ENCODE data around the gene CAMTA1.

The CAMTA1 gene

DNA sequence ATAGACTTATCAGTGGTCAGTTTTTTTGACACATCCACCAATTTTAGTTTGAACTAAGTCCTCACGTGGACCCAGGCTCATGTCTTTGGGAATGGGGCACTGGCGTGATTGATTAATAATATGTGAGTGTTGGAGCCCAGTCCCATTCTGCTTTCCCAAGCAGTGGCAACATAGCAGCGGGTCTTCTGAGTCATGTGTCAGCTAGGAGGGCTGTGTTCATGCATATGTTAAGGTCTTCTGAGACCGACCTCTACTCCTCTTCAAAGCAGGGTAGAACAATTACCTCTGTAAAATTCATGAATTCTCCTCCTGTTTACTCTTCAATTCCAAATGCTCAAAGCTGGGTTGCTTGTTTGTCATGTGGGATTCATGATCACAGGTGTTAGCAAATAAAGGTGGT, 291.3 kb downstream of the CAMTA1 start:
- DNase-seq (ENCODE audit: low read depth, low spot score): no peak

GRCh38 chr1:7077136-7077535, 291.9 kb downstream of the CAMTA1 start:
- DNase-seq (ENCODE audit: low read depth, low spot score): no peak

GRCh38 chr1:7077970-7078369, 292.7 kb downstream of the CAMTA1 start:
- DNase-seq (ENCODE audit: low read depth, low spot score): no peak

- no peak for DNase-seq (ENCODE audit: low read depth, low spot score)
These were observed 294.4 kb downstream of the CAMTA1 start for GRCh38 chr1:7079637-7080036.

DNA sequence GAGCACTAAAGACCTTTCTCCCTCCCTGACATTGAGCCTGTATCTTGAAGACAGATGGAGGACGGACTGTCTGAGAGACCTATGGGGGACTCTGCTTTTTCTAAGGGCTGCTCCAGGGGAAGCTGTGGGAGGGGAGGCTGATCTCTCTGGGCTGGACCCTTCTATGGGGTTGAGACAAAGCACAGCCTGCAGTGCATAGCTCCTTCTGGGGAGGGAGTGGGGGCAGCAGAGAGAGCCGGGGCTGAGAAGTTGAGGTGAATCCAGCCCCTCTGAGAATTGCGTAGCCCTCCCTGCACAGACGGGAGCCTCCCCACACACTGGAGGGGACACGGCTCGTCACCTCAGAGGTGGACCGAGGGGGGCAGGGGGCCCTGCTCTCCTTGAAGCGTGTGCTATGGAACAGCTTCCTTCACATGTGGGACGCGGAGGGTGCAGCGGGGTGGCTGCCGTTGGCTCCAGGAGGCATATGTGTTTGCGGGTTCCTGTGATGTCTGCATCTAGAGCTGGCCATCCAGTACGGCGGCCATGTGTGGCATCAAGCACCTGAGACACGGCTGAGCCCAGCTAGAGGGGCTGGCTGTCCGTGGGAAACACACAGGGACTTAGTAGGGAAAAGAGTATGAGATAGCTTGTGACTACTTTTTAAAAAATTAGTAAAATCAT, 299.1 kb downstream of the CAMTA1 start:
- no peak for DNase-seq (ENCODE audit: low read depth, low spot score)

- DNase-seq (ENCODE audit: low read depth, low spot score): no peak
These were observed 300.3 kb downstream of the CAMTA1 start for GRCh38 chr1:7085521-7085920.

- DNase-seq (ENCODE audit: low read depth, low spot score): no peak
These were observed 300.9 kb downstream of the CAMTA1 start for GRCh38 chr1:7086106-7086505.

- no peak for DNase-seq (ENCODE audit: low read depth, low spot score)
These were observed 302.6 kb downstream of the CAMTA1 start for GRCh38 chr1:7087888-7088287.

GRCh38 chr1:7089497-7089896, 304.2 kb downstream of the CAMTA1 start:
- DNase-seq (ENCODE audit: low read depth, low spot score): no peak

- no peak for DNase-seq (ENCODE audit: low read depth, low spot score)
These were observed 308.0 kb downstream of the CAMTA1 start for GRCh38 chr1:7093297-7093696.

DNA sequence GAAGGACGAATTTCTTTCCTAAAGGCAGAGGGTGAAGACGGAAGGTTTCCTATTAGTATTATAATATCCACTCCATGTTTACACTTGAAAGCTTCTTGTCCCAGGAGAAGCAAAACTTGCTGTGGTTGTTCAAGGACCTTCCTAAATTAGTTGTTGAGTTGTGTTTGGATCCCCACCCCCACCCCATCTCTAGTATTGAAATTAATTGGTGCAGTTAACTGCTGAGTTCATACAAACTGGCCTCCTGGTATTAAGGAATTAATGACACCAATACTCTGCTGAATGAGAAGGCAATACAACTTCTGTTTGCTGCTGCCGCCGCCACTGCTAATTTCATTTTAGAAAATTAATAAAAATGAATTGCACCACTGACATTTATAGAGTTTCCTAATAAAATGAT, 308.8 kb downstream of the CAMTA1 start:
- no peak for DNase-seq (ENCODE audit: low read depth, low spot score)

DNA sequence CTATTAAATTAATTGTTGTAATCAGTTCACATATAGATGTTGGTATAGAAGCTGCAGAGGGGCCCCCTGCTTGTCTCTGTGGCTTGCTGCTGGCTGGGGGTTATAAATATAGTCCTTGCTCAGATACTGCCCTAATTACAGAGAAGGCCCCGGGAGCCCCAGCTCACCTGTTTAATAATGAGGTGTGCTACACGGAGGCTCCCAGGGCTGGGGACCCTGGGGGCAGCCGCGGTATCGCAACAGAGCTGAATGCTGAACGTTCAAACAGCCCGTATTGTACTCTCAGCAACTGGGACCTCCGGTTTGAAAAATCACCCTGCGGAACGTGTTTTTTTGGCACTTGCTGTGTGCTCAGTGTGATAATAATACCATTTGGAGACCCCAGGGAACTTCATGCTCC, 309.3 kb downstream of the CAMTA1 start:
- DNase-seq (ENCODE audit: low read depth, low spot score): no peak

DNA sequence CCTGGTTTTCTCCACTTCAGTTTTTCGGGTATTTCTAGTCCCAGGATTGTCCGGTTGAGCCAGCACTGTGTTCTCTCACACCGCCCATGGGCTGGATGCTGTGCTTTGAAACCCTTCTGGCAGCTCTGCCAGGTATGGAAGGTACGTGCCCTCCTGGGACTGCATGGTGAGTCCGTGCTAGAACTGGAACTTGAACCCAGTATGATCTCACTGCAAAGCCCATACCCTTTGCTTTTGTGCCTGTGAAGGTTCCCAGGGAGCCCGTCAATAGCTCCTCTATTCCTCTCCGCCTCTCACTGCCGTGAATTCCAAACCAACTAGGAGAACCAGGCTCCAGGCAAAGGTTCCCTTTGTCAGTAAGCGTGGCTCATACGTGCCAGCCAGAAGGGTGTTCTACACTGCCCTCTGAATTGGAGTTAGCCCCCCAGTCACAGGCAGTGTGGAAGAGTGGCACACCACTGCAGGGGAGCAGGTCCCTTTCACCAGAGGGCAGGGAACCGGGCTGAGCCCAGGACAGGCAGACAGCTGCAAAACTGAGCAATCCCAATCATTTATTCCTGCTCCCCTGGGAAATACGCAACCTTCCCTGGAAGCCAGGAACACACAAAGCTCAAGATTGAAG, 310.2 kb downstream of the CAMTA1 start:
- DNase-seq (ENCODE audit: low read depth, low spot score): no peak

DNA sequence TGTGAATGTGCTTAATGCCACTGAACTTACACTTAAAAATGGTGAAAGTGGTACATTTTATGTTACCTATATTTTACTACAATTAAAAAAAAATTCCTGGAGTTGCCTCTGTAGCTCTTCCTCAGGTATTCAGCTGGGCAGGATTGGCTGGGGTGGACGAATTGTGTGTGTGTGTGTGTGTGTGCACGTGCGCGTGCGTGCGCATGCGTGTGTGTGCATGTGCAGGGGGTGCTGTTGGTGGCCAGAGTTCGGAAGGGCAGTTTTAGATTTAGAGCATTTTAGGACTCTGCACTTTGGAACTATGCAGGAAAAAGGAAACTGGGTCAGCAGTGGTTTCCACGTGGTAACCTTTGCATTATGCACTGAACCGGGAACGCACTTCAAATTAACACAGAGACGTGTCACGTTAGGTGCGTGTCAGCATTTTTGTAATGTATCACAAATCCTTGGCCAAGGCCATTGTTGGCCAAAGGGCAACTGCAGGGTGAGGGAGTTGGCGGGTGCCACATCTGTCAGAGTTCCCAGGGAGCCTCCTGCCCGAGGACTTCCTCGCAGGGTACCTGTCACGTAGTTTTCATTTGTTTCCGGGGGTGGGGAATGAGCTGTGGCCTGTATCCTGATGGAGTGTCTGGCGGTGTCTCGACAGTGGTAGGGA, 312.8 kb downstream of the CAMTA1 start:
- DNase-seq (ENCODE audit: low read depth, low spot score): no peak

DNA sequence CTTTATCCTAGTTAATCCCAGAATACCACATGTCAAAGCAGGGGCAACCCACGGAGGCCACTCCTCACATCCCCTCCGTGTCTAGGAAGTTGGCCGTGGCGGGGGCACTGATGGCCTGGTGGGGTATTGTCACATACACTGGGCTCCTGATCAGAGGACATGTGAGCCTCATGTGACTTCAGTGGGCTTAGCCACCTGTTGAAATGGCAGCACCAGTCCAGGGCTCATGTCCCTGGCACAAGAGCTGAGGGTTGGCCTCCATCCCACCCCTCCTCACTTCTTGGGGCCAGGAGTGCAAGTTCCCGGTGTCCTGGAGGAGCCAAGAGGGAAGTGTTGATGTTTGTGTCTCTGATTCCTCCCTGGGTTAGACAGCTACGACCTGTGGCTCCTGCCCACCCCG, 313.4 kb downstream of the CAMTA1 start:
- no peak for DNase-seq (ENCODE audit: low read depth, low spot score)

DNA sequence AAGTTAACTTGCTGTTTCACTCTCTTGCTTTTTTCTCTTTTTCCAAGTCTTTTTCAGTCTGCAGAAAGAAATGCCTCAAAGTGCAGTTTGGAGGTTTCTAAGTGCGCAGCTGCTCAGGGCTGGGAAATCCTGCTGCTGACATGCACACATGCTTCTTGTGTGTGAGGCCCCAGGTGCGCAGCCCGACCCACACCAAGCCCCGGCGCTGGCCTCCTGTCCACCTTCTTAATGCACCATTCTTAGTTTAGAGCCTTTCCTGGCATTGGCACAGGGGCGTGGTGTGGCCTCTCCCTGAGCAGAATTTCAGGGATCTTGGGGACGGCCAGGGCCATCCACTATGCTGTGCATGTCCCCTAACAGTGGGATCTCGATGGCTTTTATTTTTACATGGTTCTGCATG, 315.2 kb downstream of the CAMTA1 start:
- DNase-seq (ENCODE audit: low read depth, low spot score): no peak

DNA sequence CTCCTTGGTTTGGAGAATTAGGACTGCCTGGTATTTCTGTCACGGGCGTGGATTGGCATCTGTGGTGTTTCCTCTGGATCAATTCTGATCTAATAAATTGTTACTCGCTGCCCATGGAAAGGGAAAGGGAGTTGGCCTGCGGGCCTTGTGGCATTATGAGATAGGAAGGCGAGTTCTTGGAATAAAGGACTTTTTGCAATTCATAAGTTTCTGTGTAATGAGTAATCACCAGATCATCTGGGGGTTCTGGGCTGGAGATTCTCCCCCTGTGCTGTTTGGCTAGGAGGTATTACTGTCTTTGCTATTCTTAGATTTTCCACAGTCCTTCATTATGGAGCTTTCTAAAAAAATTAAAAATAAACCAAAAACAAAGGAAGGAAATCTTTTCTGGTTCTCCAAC, 315.9 kb downstream of the CAMTA1 start:
- DNase-seq (ENCODE audit: low read depth, low spot score): no peak

DNA sequence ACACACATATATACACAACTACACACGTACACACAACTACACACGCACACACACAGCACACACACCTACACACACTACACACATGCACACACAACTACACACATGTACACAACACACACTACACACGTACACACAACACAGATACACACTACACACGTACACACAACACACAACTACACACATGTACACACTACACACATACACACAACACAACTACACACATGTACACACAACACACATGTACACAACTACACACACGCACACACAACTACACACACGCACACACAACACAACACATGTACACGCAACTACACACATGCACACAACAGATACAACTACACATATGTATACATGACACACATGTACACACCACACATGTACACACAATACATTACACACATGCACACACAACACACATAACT, 318.1 kb downstream of the CAMTA1 start:
- no peak for DNase-seq (ENCODE audit: low read depth, low spot score)

DNA sequence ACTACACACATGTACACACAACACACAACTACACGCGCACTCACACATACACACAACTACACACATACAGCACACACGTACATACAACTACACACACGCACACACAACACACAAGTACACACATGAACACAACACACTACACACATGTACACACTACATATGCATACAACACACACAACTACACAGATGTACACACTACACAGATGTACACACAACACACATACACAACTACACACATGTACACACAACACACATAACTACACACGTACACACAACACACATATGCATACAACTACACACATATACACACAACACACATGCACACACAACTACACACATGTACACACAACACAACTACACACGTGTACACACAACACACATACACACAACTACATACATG, 318.6 kb downstream of the CAMTA1 start:
- no peak for DNase-seq (ENCODE audit: low read depth, low spot score)

DNA sequence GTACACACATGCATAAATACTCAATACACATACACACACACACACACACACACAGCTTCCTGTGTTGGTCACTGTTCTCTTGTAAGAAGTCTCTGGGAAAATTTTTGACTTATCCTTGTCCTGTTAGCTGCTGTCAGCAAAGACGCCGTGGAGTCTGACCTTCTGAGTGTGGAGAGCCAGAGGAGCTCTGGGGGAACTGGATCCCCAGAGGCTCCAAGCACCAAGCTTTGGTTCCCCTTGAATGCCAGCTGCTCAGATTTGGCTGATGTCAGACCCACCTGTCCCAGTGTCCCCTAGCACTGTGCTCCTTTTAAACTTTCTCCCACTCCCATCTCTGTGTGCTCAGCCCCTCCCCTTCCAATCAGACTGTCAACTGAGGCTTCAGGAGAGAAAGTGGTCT, 319.1 kb downstream of the CAMTA1 start:
- DNase-seq (ENCODE audit: low read depth, low spot score): no peak

DNA sequence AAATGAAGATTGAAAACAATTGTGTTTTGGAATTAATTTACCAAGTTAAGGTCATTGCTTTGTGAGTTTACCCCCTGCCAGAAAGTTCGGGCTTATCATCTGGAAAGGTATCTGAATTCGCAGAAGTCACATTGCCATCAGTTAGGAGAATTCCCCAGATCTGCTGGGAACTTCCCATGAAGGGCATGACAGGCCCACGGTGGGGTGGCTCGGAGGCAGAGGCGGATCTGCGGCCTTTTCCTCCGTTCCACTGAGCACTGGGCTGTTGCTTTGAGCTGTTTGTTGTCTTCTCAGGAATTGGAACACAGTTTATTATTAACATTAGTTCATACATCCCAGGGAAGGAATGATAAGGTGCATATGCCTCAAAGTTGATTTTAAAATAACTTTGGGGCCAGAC, 320.0 kb downstream of the CAMTA1 start:
- no peak for DNase-seq (ENCODE audit: low read depth, low spot score)

- DNase-seq (ENCODE audit: low read depth, low spot score): no peak
These were observed 321.3 kb downstream of the CAMTA1 start for GRCh38 chr1:7106442-7107108.

Data from iPS DF 19.7 (cell line).